Islet of Langerhans (tissue), 1 donor: Measurements from ENCODE around the gene CCL21.

ENCODE experiments used
- FAIRE-seq: peaks from one replicate; lab custom pipeline; 2011; peaks lifted over from hg19 to GRCh38; lab: Jason Lieb, UNC

Gene CCL21

GRCh38 chr9:34707130-34707529 is 2.8 kb downstream of the CCL21 start:
- FAIRE-seq: no peak

- no peak for FAIRE-seq
Observed at GRCh38 chr9:34701769-34702736, 7.9 kb downstream of the CCL21 start.

DNA sequence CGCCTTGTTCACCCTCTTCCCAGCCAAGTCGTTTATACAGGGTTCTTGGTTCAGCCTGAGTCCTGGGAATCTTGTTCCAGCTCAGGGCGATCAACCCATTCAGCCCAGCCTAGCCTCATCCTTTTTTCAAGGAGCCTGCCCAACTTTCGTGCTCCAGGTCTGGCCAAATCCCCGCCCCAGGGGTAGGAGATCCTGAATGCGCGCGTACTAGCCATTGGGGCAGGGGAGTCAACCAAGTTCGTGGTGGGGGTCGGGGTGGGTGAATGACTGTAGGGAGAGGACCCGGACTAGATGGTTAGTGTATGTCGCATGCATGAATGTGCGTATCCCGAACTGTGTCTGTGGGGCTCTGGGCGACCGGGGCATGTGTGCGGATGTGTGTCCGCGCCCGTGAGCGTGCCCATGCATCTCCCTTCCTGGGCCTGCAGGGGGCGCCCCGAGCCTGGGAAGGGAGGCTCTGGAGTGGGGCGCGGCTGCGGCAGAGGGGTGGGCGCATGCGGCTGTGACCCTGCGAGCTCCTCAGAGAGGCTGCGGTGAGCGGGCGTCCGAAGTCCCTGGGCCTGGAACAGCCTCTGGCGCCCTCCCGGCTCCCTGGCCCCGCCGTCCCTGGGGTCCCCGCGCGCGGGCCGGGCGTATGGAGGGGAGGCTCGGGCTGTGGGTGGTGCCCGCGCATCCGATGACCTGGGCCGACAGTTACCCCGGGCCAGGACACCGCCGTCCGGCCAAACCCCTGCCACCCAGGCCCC is 8.7 kb downstream of the CCL21 start:
- FAIRE-seq: no peak

GRCh38 chr9:34694811-34695210 is 15.1 kb downstream of the CCL21 start:
- FAIRE-seq: no peak

DNA sequence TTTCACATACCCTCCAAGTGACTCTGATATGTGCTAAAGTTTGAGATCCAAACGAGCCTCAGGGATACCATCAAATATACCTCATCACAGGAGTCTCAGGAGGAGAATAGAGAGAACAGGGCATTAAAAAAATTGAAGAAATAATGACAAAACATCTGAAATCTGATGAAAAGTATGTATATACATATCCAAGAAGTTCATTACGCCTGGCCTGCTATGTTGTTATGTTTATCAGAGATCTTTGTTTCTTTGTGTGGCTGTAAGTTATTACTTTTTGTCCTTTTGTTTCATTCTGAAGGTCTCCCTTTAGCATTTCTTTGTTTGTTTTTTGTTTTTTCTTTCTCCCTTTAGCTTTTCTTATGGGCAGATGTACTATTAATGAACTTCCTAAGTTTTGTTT is 16.4 kb downstream of the CCL21 start:
- FAIRE-seq: no peak

GRCh38 chr9:34691936-34692315 is 18.0 kb downstream of the CCL21 start:
- FAIRE-seq: no peak

DNA sequence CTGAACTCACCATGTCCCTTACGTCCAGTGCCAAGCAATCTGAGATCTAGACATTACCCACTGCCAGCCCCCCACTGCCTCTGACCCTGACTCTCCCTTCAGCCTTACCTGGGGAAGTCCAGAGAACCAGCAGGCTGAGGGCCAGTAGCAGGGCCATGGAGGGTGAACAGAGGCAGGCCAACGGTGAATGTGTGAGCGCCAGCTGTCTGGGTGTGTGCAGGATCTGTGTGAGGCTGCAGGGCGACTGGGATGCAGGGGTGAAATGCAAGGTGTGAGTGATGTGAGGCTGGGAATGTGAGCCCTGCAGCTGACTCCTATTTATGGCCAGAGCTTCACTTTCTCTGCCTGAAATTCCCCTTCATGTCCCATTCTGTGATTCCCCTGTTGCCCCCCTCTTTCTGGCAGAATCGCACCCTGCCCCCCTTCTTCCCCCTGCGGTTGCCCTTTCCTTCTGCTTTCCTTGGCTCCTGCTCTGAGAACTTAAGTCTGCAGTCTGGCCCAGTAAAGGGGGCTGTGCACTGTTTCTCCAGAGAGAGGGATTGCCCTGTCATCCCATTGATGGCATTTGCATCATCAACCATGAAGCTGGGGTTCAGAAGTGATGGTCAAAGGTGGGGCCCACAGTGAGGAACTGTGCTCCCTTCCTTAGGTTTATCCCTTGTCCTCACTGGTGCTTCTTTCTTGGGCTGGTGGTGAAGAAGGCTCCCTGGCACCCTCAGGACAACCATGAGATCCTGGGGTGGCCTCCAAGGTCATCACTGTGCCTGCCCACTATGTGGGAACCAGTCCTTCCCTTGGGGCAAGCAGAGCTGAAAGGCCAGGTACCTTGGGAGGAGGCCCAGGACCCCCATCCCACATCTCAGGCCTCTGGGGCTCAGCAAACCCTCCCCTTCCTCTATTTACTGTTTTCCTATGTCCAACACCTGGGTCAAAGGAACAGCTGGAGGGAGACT is 18.7 kb downstream of the CCL21 start, which contains the start of gene CCL19:
TSS of gene CCL19 (minus strand) at position 294 of the 953 bp plus-strand sequence. CDS start at position 157, 137 bp downstream.
- FAIRE-seq: no peak

- no peak for FAIRE-seq
Observed at GRCh38 chr9:34689512-34689911, 20.4 kb downstream of the CCL21 start.

DNA sequence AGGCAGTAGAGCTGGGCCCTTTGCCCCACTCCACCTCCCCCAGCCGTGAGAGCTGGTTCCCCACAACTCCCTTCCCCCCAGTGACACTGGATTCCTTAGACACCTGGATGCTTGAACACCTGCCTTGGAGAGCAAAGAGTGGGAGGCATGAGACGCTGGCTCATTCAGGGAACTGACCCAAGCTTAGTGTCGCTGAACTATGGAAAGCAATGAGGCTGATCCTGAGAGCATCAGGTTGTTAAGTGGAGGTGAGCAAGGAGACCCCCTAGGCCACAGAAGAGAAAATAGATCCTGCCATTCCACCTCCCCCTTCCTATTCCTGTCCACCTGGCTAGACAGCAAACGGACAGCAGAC is 20.8 kb downstream of the CCL21 start:
- no peak for FAIRE-seq

GRCh38 chr9:34688329-34689115 is 21.4 kb downstream of the CCL21 start:
- FAIRE-seq: no peak

- FAIRE-seq: no peak
Observed at GRCh38 chr9:34687276-34688030, 22.5 kb downstream of the CCL21 start.

DNA sequence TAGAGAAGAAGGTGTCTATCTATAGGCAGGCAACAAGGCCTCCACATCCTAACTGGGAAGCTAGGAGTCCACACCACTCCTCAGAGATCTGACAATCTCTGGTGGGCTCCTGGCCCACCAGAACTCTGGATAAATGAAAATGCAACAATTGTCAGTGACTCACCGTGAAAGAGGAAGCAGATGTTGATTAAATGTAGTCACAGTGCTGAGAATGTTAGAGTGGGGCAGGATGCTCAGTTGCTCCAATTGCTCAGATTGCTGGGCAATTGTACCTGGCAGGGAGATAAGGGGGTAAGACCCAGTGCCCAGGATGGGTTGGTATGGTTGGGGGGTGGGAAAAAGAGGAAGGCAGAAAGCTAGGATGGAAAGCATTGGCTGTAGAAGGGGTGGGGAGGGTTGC is 23.2 kb downstream of the CCL21 start:
- FAIRE-seq: no peak

GRCh38 chr9:34686231-34686630 is 23.7 kb downstream of the CCL21 start:
- no peak for FAIRE-seq

GRCh38 chr9:34685591-34685990 is 24.3 kb downstream of the CCL21 start:
- FAIRE-seq: no peak

- FAIRE-seq: no peak
Observed at GRCh38 chr9:34684816-34685215, 25.1 kb downstream of the CCL21 start.

DNA sequence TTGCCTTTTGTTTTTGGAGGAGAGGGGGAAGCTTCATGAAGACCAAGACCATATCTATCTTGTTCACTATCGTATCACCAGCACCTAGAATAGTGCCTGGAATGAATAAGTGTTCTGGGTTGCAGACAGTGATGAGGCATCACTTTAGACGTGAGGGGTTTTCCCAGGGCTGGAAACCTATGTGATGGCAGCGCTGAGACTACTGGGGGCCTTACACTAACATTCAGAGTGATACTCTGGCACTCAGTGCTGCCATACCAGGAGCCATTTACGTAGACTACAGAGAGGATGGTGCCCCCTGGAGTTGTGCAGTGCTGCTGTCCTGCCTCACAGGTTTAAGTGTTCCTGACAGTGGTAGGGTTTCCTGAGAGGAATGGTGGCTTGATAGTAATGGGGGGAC is 25.8 kb downstream of the CCL21 start:
- FAIRE-seq: no peak

DNA sequence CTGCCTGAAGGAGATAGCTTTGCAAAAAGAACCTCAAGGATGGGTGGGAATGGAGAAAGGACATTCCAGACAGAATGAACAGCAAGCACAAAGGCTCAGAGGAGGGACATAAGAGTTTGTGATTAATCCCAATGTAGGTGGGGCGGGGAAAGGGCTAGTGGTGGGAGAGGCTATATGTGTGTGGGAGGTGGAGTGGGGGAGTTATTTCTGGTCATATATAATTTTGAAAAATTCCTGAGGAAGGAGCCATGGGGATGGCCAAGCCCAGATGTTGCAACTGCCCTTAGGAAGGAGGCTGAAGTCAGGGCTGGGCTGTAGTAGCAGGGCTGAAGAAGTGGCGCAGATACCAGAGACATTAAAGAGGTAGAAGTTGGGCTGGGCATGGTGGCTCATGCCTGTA is 34.1 kb downstream of the CCL21 start:
- no peak for FAIRE-seq

- no peak for FAIRE-seq
Observed at GRCh38 chr9:34675048-34675714, 34.8 kb downstream of the CCL21 start.

DNA sequence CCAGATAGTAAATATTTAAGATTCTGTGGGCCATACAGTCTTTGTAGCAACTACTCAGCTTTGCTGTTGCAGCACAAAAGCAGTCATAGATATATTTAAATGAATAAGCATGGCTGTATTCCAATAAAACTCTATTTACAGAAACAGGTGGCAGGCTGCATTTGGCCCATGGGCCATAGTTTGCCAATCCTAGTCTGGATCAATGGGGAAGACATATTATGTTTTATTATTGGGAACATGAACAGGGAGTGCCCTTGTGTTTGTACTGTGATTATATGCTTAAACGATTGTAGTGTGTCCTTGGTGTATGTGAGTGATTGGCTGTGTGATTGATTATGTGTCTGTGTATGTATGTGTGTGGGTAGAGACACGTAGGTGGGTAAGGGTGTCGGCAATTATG is 35.5 kb downstream of the CCL21 start:
- no peak for FAIRE-seq

DNA sequence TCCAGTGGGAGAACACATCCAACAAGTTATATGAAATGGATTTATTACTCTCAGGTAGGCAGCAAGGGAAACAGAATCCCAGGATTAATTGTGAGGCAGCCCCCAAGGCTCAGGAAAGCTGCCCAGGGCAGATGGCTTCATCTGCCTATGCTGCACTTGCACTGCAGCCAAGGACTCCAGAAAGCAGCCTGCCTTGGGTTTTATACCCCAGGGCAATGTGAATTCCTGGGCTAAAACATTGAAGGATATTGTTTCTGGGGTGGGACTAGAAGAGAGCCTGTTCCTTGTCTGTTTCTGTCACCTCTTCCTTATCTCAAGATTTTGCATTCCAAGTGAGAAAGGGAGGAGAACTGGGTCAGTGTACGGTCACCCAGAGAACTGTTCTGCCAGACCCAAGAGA is 38.6 kb downstream of the CCL21 start:
- no peak for FAIRE-seq
